ENCODE data around the gene BICC1.

The BICC1 gene

GRCh38 chr10:58585435-58585834 lies 72.8 kb downstream of the BICC1 start:
- Histone ChIP-seq H3K4ac (ENCODE audit: low read length) (no peak overlapping the region), H3K4me1 (ENCODE audit: control insufficient read depth in 2 of 2, insufficient read depth in 1 of 2, low read depth in 1 of 2, low read length in 2 of 2) (no peaks in the 10 kb centered on the region)

DNA sequence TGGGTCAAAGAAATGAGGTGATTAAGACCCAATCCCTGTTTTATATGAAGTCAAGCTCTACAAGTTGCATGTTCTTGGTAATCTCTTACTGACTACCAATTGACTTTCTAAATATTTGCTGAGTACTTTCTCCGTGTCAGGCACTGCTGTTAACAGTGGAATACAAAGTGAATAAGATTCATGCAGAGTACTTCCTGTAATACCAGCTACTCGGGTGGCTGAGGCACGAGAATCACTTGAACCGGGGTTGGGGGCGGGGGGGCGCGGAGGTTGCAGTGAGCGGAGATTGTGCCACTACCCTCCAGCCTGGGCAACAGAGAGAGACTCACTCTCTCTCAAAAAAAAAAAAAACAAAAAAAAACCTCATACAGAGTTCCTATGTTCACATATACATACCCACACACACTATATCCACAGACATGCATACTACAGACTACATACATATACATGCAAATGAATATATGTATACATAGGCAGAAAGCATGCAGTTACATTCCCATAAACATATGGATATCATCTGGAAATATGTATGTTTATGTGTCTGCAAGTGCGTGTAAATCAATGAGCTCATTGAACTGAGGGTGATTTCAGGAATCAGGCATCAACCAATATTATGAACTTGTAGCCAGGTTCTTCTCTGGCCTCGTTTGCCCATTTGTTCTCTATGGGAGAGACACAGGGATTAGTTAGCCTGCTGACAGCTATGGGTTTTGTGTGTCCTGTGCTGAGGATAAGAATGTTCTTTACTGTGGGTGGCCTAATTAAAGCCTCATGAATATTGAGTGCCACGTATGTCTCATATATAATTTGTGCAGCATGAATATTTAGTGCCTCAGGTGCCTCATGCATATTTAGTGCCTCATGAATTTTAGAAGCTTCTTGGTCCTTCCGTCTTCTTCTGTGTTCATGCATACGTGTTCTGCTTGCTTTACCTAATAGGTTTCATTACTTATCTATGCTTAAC lies 73.9 kb downstream of the BICC1 start:
- no peak overlapping the region for H2BK5ac ChIP-seq (ENCODE audit: low read length)
- no peak overlapping the region for H3K14ac ChIP-seq (ENCODE audit: low read length)
- H3K4me3 ChIP-seq (ENCODE audit: low read length in 2 of 2): no peak overlapping the region
- H3K27me3 ChIP-seq (ENCODE audit: control insufficient read depth in 3 of 3, insufficient read depth in 3 of 3, low read depth in 1 of 3, low read length in 3 of 3): no peaks in the 10 kb centered on the region
- no peaks in the 10 kb centered on the region for H3K36me3 ChIP-seq (replicated peaks in 1 of 2; ENCODE audit: control insufficient read depth in 2 of 2, insufficient read depth in 2 of 2, low read length in 2 of 2)
- H3K4me1 ChIP-seq (ENCODE audit: control insufficient read depth in 2 of 2, insufficient read depth in 1 of 2, low read depth in 1 of 2, low read length in 2 of 2): no peaks in the 10 kb centered on the region
- H3K27ac ChIP-seq (replicated peaks; ENCODE audit: low read length): no peak overlapping the region
- no peak overlapping the region for H2BK15ac ChIP-seq (ENCODE audit: low read length)
- H4K8ac ChIP-seq (ENCODE audit: low read depth, low read length): no peak overlapping the region
- WGBS, 2 donors (ENCODE audit: extremely low coverage in 2 of 2, insufficient read length in 2 of 2, insufficient replicate concordance in 1 of 2): no CpG with 5 or more reads among the region's 13 CpGs
- H3K4ac ChIP-seq (ENCODE audit: low read length): no peak overlapping the region
- no peak overlapping the region for H4K91ac ChIP-seq (ENCODE audit: low read depth, low read length, poor library complexity)
- no peak overlapping the region for H3K23ac ChIP-seq (ENCODE audit: low read depth, low read length, poor library complexity)
- H2BK12ac ChIP-seq (ENCODE audit: low read length): no peak overlapping the region
- no peaks in the 10 kb centered on the region for H3K79me1 ChIP-seq (ENCODE audit: low read depth, low read length)
- H2BK120ac ChIP-seq (ENCODE audit: low read depth, low read length): no peak overlapping the region
- no peak overlapping the region for H3K18ac ChIP-seq (ENCODE audit: low read length)
- DNase-seq (ENCODE audit: low spot score): no peak
- no peak overlapping the region for H3K9ac ChIP-seq (ENCODE audit: low read depth, low read length, poor library complexity)
- H3K9me3 ChIP-seq (replicated peaks in 1 of 2; ENCODE audit: control insufficient read depth in 2 of 2, insufficient read depth in 1 of 2, low read depth in 1 of 2, low read length in 2 of 2): no peaks in the 10 kb centered on the region
- no peak overlapping the region for H2AK5ac ChIP-seq (ENCODE audit: low read depth, low read length)
- no peak overlapping the region for H2AFZ ChIP-seq (ENCODE audit: low read length)
- H3K4me2 ChIP-seq (ENCODE audit: insufficient read depth, low read length, poor library complexity, severe bottlenecking): no peak overlapping the region

More at GRCh38 chr10:58585435-58585834, 72.8 kb downstream of the BICC1 start:
- H2BK5ac ChIP-seq (ENCODE audit: low read length): no peak overlapping the region
- no peak overlapping the region for H4K8ac ChIP-seq (ENCODE audit: low read depth, low read length)
- no peak overlapping the region for H3K4me3 ChIP-seq (ENCODE audit: low read length in 2 of 2)
- H4K91ac ChIP-seq (ENCODE audit: low read depth, low read length, poor library complexity): no peak overlapping the region
- no peak overlapping the region for H3K9ac ChIP-seq (ENCODE audit: low read depth, low read length, poor library complexity)
- H2AK5ac ChIP-seq (ENCODE audit: low read depth, low read length): no peak overlapping the region
- H2BK12ac ChIP-seq (ENCODE audit: low read length): no peak overlapping the region
- H2AFZ ChIP-seq (ENCODE audit: low read length): no peak overlapping the region
- H3K14ac ChIP-seq (ENCODE audit: low read length): no peak overlapping the region
- no peak for DNase-seq (ENCODE audit: low spot score)
- no peaks in the 10 kb centered on the region for H3K79me1 ChIP-seq (ENCODE audit: low read depth, low read length)
- H2BK15ac ChIP-seq (ENCODE audit: low read length): no peak overlapping the region
- no peaks in the 10 kb centered on the region for H3K36me3 ChIP-seq (replicated peaks in 1 of 2; ENCODE audit: control insufficient read depth in 2 of 2, insufficient read depth in 2 of 2, low read length in 2 of 2)
- H3K9me3 ChIP-seq (replicated peaks in 1 of 2; ENCODE audit: control insufficient read depth in 2 of 2, insufficient read depth in 1 of 2, low read depth in 1 of 2, low read length in 2 of 2): no peaks in the 10 kb centered on the region
- no CpG with 5 or more reads among the region's 2 CpGs for WGBS, 2 donors (ENCODE audit: extremely low coverage in 2 of 2, insufficient read length in 2 of 2, insufficient replicate concordance in 1 of 2)
- H3K27ac ChIP-seq (replicated peaks; ENCODE audit: low read length): no peak overlapping the region
- H3K4me2 ChIP-seq (ENCODE audit: insufficient read depth, low read length, poor library complexity, severe bottlenecking): no peak overlapping the region
- H3K27me3 ChIP-seq (ENCODE audit: control insufficient read depth in 3 of 3, insufficient read depth in 3 of 3, low read depth in 1 of 3, low read length in 3 of 3): no peaks in the 10 kb centered on the region
- H3K18ac ChIP-seq (ENCODE audit: low read length): no peak overlapping the region
- no peak overlapping the region for H2BK120ac ChIP-seq (ENCODE audit: low read depth, low read length)
- no peak overlapping the region for H3K23ac ChIP-seq (ENCODE audit: low read depth, low read length, poor library complexity)

DNA sequence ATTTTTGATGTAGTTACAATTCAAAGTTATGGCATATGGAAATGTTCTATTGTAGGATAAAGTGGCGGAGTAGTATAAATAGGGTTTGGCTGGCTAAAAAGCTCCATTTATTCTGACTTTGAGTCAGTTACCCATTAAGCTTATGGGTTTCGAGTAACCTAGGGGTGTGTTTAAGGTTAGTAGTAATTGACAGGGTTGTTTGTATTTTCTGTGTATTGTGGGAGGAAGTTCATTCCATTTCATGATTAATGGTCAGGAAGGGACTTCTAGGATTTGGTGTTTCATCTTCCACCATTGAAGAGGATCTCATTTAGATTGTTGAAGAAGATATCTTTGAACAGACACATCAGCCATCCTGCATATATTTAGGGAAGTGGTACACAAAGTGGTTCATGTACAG lies 75.0 kb downstream of the BICC1 start:
- no peak overlapping the region for H2BK12ac ChIP-seq (ENCODE audit: low read length)
- no peaks in the 10 kb centered on the region for H3K36me3 ChIP-seq (replicated peaks in 1 of 2; ENCODE audit: control insufficient read depth in 2 of 2, insufficient read depth in 2 of 2, low read length in 2 of 2)
- no peak overlapping the region for H3K4me2 ChIP-seq (ENCODE audit: insufficient read depth, low read length, poor library complexity, severe bottlenecking)
- H3K27ac ChIP-seq (replicated peaks; ENCODE audit: low read length): no peak overlapping the region
- no peak overlapping the region for H2AFZ ChIP-seq (ENCODE audit: low read length)
- no peak for DNase-seq (ENCODE audit: low spot score)
- no peaks in the 10 kb centered on the region for H3K4me1 ChIP-seq (ENCODE audit: control insufficient read depth in 2 of 2, insufficient read depth in 1 of 2, low read depth in 1 of 2, low read length in 2 of 2)
- H3K18ac ChIP-seq (ENCODE audit: low read length): no peak overlapping the region
- H2BK5ac ChIP-seq (ENCODE audit: low read length): no peak overlapping the region
- H3K4ac ChIP-seq (ENCODE audit: low read length): no peak overlapping the region
- no peak overlapping the region for H3K14ac ChIP-seq (ENCODE audit: low read length)
- no peak overlapping the region for H2AK5ac ChIP-seq (ENCODE audit: low read depth, low read length)
- H3K27me3 ChIP-seq (ENCODE audit: control insufficient read depth in 3 of 3, insufficient read depth in 3 of 3, low read depth in 1 of 3, low read length in 3 of 3): no peaks in the 10 kb centered on the region
- H3K9me3 ChIP-seq (replicated peaks in 1 of 2; ENCODE audit: control insufficient read depth in 2 of 2, insufficient read depth in 1 of 2, low read depth in 1 of 2, low read length in 2 of 2): no peaks in the 10 kb centered on the region
- 100% methylated on average over 1 of the region's 2 CpGs; no CpG with 5 or more reads in 1 of the 2 donors for WGBS, 2 donors (ENCODE audit: extremely low coverage in 2 of 2, insufficient read length in 2 of 2, insufficient replicate concordance in 1 of 2)
- no peak overlapping the region for H2BK120ac ChIP-seq (ENCODE audit: low read depth, low read length)
- no peak overlapping the region for H4K91ac ChIP-seq (ENCODE audit: low read depth, low read length, poor library complexity)
- H3K79me1 ChIP-seq (ENCODE audit: low read depth, low read length): no peaks in the 10 kb centered on the region
- H3K9ac ChIP-seq (ENCODE audit: low read depth, low read length, poor library complexity): no peak overlapping the region
- no peak overlapping the region for H3K23ac ChIP-seq (ENCODE audit: low read depth, low read length, poor library complexity)
- no peak overlapping the region for H3K4me3 ChIP-seq (ENCODE audit: low read length in 2 of 2)
- H2BK15ac ChIP-seq (ENCODE audit: low read length): no peak overlapping the region
- no peak overlapping the region for H4K8ac ChIP-seq (ENCODE audit: low read depth, low read length)

DNA sequence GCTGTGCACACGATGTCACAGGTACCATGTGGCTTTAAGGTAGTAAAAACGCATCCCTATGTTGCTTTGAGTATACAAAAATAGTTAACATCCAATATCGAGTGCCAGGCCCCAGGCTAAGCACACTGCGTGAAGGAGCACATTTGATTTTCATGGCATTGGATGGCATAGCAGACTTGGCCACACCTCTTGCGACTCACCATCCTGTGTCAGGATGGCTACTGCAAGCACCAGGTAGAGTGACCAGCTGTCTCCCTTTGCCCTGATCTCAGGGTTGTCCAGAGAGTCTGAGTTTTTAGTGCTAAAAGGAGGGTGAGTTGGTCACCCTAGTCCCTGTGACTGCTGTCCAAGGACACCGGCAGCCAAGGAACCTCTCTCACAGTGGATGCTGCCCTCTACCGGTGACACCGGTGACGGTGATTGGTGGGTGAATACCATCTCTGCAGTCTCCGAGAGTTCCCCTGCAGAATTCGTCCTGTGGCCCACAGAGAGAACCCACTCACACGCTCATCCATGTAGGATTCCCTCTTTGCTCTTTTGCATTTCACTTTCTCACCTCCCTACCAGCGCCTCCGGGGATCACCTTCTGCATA lies 76.1 kb downstream of the BICC1 start:
- no CpG with 5 or more reads among the region's 14 CpGs for WGBS, 2 donors (ENCODE audit: extremely low coverage in 2 of 2, insufficient read length in 2 of 2, insufficient replicate concordance in 1 of 2)
- H3K4ac ChIP-seq (ENCODE audit: low read length): no peak overlapping the region
- DNase-seq (ENCODE audit: low spot score): no peak

More for the DNA sequence above, 76.1 kb downstream of the BICC1 start:
- H3K23ac ChIP-seq (ENCODE audit: low read depth, low read length, poor library complexity): no peak overlapping the region
- H3K27ac ChIP-seq (replicated peaks; ENCODE audit: low read length): no peak overlapping the region
- H3K4me1 ChIP-seq (ENCODE audit: control insufficient read depth in 2 of 2, insufficient read depth in 1 of 2, low read depth in 1 of 2, low read length in 2 of 2): no peaks in the 10 kb centered on the region
- H2BK12ac ChIP-seq (ENCODE audit: low read length): no peak overlapping the region
- H3K9me3 ChIP-seq (replicated peaks in 1 of 2; ENCODE audit: control insufficient read depth in 2 of 2, insufficient read depth in 1 of 2, low read depth in 1 of 2, low read length in 2 of 2): no peaks in the 10 kb centered on the region
- no peak overlapping the region for H3K4me2 ChIP-seq (ENCODE audit: insufficient read depth, low read length, poor library complexity, severe bottlenecking)
- no peaks in the 10 kb centered on the region for H3K27me3 ChIP-seq (ENCODE audit: control insufficient read depth in 3 of 3, insufficient read depth in 3 of 3, low read depth in 1 of 3, low read length in 3 of 3)
- H3K9ac ChIP-seq (ENCODE audit: low read depth, low read length, poor library complexity): no peak overlapping the region
- no peak overlapping the region for H3K4me3 ChIP-seq (ENCODE audit: low read length in 2 of 2)
- H3K36me3 ChIP-seq (replicated peaks in 1 of 2; ENCODE audit: control insufficient read depth in 2 of 2, insufficient read depth in 2 of 2, low read length in 2 of 2): no peaks in the 10 kb centered on the region
- H2BK120ac ChIP-seq (ENCODE audit: low read depth, low read length): no peak overlapping the region
- H3K14ac ChIP-seq (ENCODE audit: low read length): no peak overlapping the region
- H3K18ac ChIP-seq (ENCODE audit: low read length): no peak overlapping the region
- H3K79me1 ChIP-seq (ENCODE audit: low read depth, low read length): no peaks in the 10 kb centered on the region
- no peak overlapping the region for H2AK5ac ChIP-seq (ENCODE audit: low read depth, low read length)
- H2BK5ac ChIP-seq (ENCODE audit: low read length): no peak overlapping the region
- H4K91ac ChIP-seq (ENCODE audit: low read depth, low read length, poor library complexity): no peak overlapping the region
- no peak overlapping the region for H2BK15ac ChIP-seq (ENCODE audit: low read length)
- H4K8ac ChIP-seq (ENCODE audit: low read depth, low read length): no peak overlapping the region
- no peak overlapping the region for H2AFZ ChIP-seq (ENCODE audit: low read length)
